GM12878 (cell line): ENCODE results near the gene TXNDC17. TPM values are rescaled to one million over a fixed set of nuclear protein-coding genes. Genes with fewer than 3 reads are reported as not detected.
A peak's percentile ranks its signal among the peaks of the same experiment; 100 is the strongest.

Source experiments
- ATAC-seq: fragments of 200-7000 bp; cut with Tn5 transposase; 3 replicates; pipeline ENCODE4 v1.9.1; 2020; ENCODE audit warnings: mild to moderate bottlenecking, moderate library complexity
- BruUV-seq: library from RNA; stranded (reverse); fragments of 400-500 nt; replicated peaks from 2 replicates; lab custom pipeline; 2021; lab: Mats Ljungman, UMichigan
- CTCF ChIA-PET: fragments of 300-600 bp; sonication (Branson Sonifier 250); formaldehyde crosslinking; extraction: SDS; loops from one replicate; lab custom pipeline; 2021; ENCODE audit warnings: inconsistent platforms; lab: Yijun Ruan, JAX
- POLR2A ChIA-PET: fragments of 350-600 bp; formaldehyde crosslinking; extraction: SDS; loops from one replicate; lab custom pipeline; 2021; ENCODE audit warnings: inconsistent platforms; lab: Charles Lee
- RAD21 ChIA-PET: fragments of 300-600 bp; sonication (Branson Sonifier 250); formaldehyde crosslinking; loops from one replicate; lab custom pipeline; 2023; ENCODE audit warnings: antibody characterized with exemption; ENCODE audit not compliant: unreplicated experiment; lab: Charles Lee
- SMC1A ChIA-PET: fragments of 300-600 bp; sonication (Branson Sonifier 250); formaldehyde crosslinking; loops from one replicate; lab custom pipeline; 2023; ENCODE audit not compliant: unreplicated experiment, uncharacterized antibody; lab: Charles Lee
- DNase-seq: peaks from one replicate; pipeline ENCODE4 v3.0.0-alpha.2; 2011; ENCODE audit warnings: low read depth, low spot score
- FAIRE-seq: peaks from 3 replicates; lab custom pipeline; 2011; peaks lifted over from hg19 to GRCh38; lab: Jason Lieb, UNC
- H2AFZ ChIP-seq: 2 replicates; pipeline ENCODE4 v1.6.0; 2011; ENCODE audit warnings: low read depth, low read length, control low read depth; ENCODE audit not compliant: control insufficient read depth
- H3K27ac ChIP-seq: 2 replicates; pipeline ENCODE4 v1.5.1; 2011; ENCODE audit warnings: control low read depth; ENCODE audit not compliant: control insufficient read depth, insufficient read depth
- H3K27me3 ChIP-seq, 2 experiments: replicated peaks in 1 of 2; 2 replicates each; pipeline versions ENCODE4 v1.6.0 to v1.6.1; 2011; ENCODE audit warnings: low read length in 1 of 2; ENCODE audit not compliant: control insufficient read depth in 2 of 2, insufficient read depth in 2 of 2
- H3K36me3 ChIP-seq, 2 experiments: 2 replicates each; pipeline ENCODE4 v1.5.1; 2011; ENCODE audit warnings: low read length in 1 of 2; ENCODE audit not compliant: control insufficient read depth in 2 of 2, insufficient read depth in 2 of 2
- H3K4me1 ChIP-seq: 2 replicates; pipeline ENCODE4 v1.6.1; 2011; ENCODE audit warnings: mild to moderate bottlenecking, low read length, moderate library complexity, mixed read lengths; ENCODE audit not compliant: control insufficient read depth, insufficient read depth
- H3K4me2 ChIP-seq: 2 replicates; pipeline ENCODE4 v1.6.0; 2011; ENCODE audit warnings: control low read depth; ENCODE audit not compliant: control insufficient read depth, insufficient read depth
- H3K4me3 ChIP-seq: fragments of 200-600 bp; sonication (generic); 2 replicates; pipeline ENCODE4 v1.5.1; 2016
- H3K79me2 ChIP-seq: 2 replicates; pipeline ENCODE4 v1.6.0; 2011; ENCODE audit warnings: low read length; ENCODE audit not compliant: control insufficient read depth, insufficient read depth
- H3K9ac ChIP-seq: 2 replicates; pipeline ENCODE4 v1.8.0; 2011; ENCODE audit warnings: low read length, control low read depth, mixed read lengths; ENCODE audit not compliant: control insufficient read depth, insufficient read depth
- H3K9me3 ChIP-seq: replicated peaks from 3 replicates; pipeline ENCODE4 v1.5.1; 2011; ENCODE audit warnings: mild to moderate bottlenecking, low read length; ENCODE audit not compliant: control insufficient read depth, insufficient read depth
- H4K20me1 ChIP-seq: 2 replicates; pipeline ENCODE4 v1.6.0; 2011; ENCODE audit not compliant: control insufficient read depth, insufficient read depth
- FOXM1 ChIP-seq: IDR thresholded peaks from 2 replicates; pipeline ENCODE4 v1.6.1; 2012; ENCODE audit warnings: low read depth, mild to moderate bottlenecking, inconsistent platforms, low read length, moderate library complexity
- PAX8 ChIP-seq: fragments of 450-650 bp; IDR thresholded peaks from 2 replicates; pipeline ENCODE4 v1.6.1; 2017; ENCODE audit warnings: mild to moderate bottlenecking, moderate library complexity
- RBBP5 ChIP-seq: fragments of 200-600 bp; sonication (generic); conservative IDR thresholded peaks from 2 replicates; pipeline ENCODE4 v1.6.1; 2016
- SIN3A ChIP-seq: IDR thresholded peaks from 2 replicates; pipeline ENCODE4 v1.6.1; 2012; ENCODE audit warnings: low read depth, low read length, improper control_type of control experiment
- SPI1 ChIP-seq: IDR thresholded peaks from 2 replicates; pipeline ENCODE4 v1.6.1; 2011; ENCODE audit warnings: low read depth, mild to moderate bottlenecking, low read length, moderate library complexity, borderline replicate concordance; ENCODE audit not compliant: insufficient read depth
- WGBS: methylation state at CpG from one replicate; pipeline ENCODE4 v1.1.6; 2016; ENCODE audit warnings: low lambda C conversion rate; ENCODE audit not compliant: insufficient replicate concordance, insufficient coverage; ENCODE audit errors: missing lambda C conversion rate; 5-methylcytosine and 5-hydroxymethylcytosine counted together
- in situ Hi-C: fragments of 300-500 bp; cut with MboI; formaldehyde crosslinking; loops from 9 replicates; pipeline ENCODE4 v1.14.3; 2018; ENCODE audit warnings: mixed read lengths
- intact Hi-C: fragments of 100-400 bp; cut with micrococcal nuclease; formaldehyde crosslinking; loops from one replicate; pipeline ENCODE4 v1.14.2; 2022; ENCODE audit not compliant: unreplicated experiment
- polyA plus RNA-seq, 11 experiments: library from polyadenylated mRNA; depleted of rRNA in 4 of 11; unstranded in 6 of 11; stranded (reverse) in 5 of 11; fragments of >200 nt; fragmentation: Nextera tagmentation in 4 of 11; fragmentation: Illumina TruSeq in 1 of 11; extraction: Ambion mirVana in 4 of 11; extraction: Trizol in 1 of 11; gene quantifications; 1 replicate in 1 of 11; 2 replicates in 10 of 11; pipeline versions ENCODE4 v1.2.1 to v1.2.3, GENCODE V29; 2011 to 2016; ENCODE audit warnings: inconsistent platforms in 2 of 11, missing spikeins in 2 of 11, low read depth in 1 of 11
- total RNA-seq, 4 experiments: library from RNA; depleted of rRNA in 3 of 4; stranded (reverse); fragments of >200 nt in 3 of 4; fragmentation: Illumina TruSeq in 1 of 4; extraction: Trizol in 1 of 4; gene quantifications; 2 replicates each; pipeline versions ENCODE4 v1.2.1 to v1.2.3, GENCODE V29; 2013 to 2021
- TF ChIP-seq, protein P1 (sequence below): fragments of 450-650 bp; IDR thresholded peaks from 2 replicates; pipeline ENCODE4 v1.6.1; 2017; ENCODE audit warnings: mild to moderate bottlenecking, moderate library complexity
- TF ChIP-seq, protein P2 (sequence below): fragments of 450-650 bp; IDR thresholded peaks from 2 replicates; pipeline ENCODE4 v1.6.1; 2017; ENCODE audit warnings: low read depth, mild to moderate bottlenecking, moderate library complexity
- TF ChIP-seq, protein P3 (sequence below): fragments of 450-650 bp; IDR thresholded peaks from 2 replicates; pipeline ENCODE4 v1.6.1; 2017; ENCODE audit warnings: mild to moderate bottlenecking

The TXNDC17 gene
- total and polyA plus RNA-seq, 10 of the 15 experiments (the other 5 are each of a cell fraction or from before 2014, with no cell fraction given) = 124 to 957 (median 216) TPM

DNA sequence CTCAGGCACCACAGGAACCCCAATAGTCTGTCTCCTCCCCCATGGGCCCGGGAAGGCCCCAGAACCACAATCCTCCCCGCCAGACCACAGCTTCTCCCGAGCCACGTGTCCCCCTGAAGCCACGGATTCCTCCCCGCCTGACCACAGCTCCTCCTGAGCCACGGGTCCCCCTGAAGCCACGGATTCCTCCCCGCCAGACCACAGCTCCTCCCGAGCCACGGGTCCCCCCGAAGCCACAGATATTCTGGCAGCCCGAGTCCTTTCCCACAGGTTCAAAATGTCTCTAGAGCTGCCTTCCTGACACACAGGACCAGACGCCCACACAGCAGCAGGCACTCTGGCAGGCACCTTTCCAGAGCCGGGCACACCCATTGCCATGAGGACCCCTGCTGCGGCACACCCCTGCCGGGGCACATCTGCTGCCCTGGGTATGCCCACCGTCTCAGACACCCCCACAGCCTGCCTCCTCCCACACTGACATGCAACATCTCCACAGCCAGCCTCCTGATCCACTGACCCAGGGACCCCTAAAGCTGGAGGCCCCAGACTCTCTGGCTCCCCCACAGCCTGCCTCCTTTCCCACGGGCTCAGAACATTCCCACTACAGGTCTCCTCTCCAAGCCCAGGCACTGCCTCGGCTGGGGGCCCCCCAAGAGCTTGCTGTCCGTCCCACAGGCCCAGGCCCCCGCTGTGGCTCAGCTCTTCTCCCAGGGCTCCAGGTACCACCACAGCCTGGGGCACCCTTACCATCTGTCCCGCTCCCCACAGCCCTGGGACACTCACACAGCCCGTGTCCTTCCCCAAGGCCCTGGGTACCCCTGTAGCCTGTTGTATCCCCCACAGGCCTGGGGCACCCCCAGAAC is 2.6 kb upstream of the TXNDC17 start (continued):
- TF ChIP-seq, protein P1, sequence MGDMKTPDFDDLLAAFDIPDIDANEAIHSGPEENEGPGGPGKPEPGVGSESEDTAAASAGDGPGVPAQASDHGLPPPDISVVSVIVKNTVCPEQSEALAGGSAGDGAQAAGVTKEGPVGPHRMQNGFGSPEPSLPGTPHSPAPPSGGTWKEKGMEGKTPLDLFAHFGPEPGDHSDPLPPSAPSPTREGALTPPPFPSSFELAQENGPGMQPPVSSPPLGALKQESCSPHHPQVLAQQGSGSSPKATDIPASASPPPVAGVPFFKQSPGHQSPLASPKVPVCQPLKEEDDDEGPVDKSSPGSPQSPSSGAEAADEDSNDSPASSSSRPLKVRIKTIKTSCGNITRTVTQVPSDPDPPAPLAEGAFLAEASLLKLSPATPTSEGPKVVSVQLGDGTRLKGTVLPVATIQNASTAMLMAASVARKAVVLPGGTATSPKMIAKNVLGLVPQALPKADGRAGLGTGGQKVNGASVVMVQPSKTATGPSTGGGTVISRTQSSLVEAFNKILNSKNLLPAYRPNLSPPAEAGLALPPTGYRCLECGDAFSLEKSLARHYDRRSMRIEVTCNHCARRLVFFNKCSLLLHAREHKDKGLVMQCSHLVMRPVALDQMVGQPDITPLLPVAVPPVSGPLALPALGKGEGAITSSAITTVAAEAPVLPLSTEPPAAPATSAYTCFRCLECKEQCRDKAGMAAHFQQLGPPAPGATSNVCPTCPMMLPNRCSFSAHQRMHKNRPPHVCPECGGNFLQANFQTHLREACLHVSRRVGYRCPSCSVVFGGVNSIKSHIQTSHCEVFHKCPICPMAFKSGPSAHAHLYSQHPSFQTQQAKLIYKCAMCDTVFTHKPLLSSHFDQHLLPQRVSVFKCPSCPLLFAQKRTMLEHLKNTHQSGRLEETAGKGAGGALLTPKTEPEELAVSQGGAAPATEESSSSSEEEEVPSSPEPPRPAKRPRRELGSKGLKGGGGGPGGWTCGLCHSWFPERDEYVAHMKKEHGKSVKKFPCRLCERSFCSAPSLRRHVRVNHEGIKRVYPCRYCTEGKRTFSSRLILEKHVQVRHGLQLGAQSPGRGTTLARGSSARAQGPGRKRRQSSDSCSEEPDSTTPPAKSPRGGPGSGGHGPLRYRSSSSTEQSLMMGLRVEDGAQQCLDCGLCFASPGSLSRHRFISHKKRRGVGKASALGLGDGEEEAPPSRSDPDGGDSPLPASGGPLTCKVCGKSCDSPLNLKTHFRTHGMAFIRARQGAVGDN = no peak
- no peak for TF ChIP-seq PAX8

DNA sequence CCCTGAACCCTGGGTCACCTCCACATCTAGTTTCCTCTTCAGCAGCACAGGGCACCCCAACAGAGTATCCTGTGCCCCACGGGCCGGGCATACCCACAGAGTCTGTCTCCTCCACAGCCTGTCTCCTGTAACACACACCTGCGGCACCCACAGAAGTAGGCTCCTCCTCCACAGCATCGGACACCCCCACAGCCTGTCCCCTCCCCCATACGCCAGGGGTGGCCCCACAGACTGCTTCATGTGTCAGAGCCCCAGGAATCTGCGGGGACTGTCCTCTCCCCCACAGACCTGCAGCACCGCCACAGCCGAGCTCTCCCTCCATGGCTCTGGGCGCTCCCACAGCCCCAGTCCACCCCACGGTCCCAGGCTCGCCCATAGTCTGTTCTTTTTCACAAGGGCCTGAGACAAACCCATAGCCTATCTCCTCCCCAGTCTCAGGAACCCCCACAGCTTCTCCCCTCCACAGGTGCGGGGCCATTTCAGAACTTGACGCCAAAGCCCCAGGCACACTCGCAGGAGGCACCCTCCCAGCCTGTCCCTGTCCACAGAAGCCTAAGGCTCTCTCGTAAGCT is 1.8 kb upstream of the TXNDC17 start:
- H3K9me3 ChIP-seq = no peaks in the 10 kb centered on the region
- peaks cover 11% of the 10 kb centered on the region; the same call in 1 of the 2 replicates for H3K4me1 ChIP-seq
- H3K9ac ChIP-seq = peak overlapping the region; percentile 84
- POLR2A ChIA-PET = interaction anchor here (0.8 to 1.4 kb wide), 3 partner anchors 11 to 52 kb away, joined by 3 to 4 read pairs (median 3); partner anchors contain the start of genes C17orf100 and MED31
- WGBS = 40% methylated on average over 15 of the region's 15 CpGs
- H3K4me2 ChIP-seq = peak overlapping the region; percentile 88
- no peak for DNase-seq
- RAD21 ChIA-PET = interaction anchor here (0.7 to 1.1 kb wide), 2 partner anchors 11 to 166 kb away, joined by 3 to 4 read pairs; no protein-coding TSS in a partner anchor
- H4K20me1 ChIP-seq = no peaks in the 10 kb centered on the region
- H3K79me2 ChIP-seq = peaks cover 33% of the 10 kb centered on the region
- BruUV-seq = no TSS peak
- SMC1A ChIA-PET = no interaction called here
- in situ Hi-C loops = no loop called here
- no peak for ATAC-seq
- H3K4me3 ChIP-seq = peak overlapping the region; percentile 87
- no peak overlapping the region for H2AFZ ChIP-seq
- CTCF ChIA-PET = interaction anchor here (0.5 to 1.5 kb wide), 2 partner anchors 10 to 817 kb away, joined by 3 to 5 read pairs; no protein-coding TSS in a partner anchor
- intact Hi-C loops = no loop called here
- H3K36me3 ChIP-seq = peaks cover 0 to 12% of the 10 kb centered on the region in 2 experiments; a peak in 1 of 4 replicates
- no peak for FAIRE-seq
- no peaks in the 10 kb centered on the region for H3K27me3 ChIP-seq
- no peak for TF ChIP-seq SIN3A
- TF ChIP-seq RBBP5 = no peak
- TF ChIP-seq SPI1 = no peak
- TF ChIP-seq, protein P2, sequence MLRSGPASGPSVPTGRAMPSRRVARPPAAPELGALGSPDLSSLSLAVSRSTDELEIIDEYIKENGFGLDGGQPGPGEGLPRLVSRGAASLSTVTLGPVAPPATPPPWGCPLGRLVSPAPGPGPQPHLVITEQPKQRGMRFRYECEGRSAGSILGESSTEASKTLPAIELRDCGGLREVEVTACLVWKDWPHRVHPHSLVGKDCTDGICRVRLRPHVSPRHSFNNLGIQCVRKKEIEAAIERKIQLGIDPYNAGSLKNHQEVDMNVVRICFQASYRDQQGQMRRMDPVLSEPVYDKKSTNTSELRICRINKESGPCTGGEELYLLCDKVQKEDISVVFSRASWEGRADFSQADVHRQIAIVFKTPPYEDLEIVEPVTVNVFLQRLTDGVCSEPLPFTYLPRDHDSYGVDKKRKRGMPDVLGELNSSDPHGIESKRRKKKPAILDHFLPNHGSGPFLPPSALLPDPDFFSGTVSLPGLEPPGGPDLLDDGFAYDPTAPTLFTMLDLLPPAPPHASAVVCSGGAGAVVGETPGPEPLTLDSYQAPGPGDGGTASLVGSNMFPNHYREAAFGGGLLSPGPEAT = no peak
- TF ChIP-seq, protein P3, sequence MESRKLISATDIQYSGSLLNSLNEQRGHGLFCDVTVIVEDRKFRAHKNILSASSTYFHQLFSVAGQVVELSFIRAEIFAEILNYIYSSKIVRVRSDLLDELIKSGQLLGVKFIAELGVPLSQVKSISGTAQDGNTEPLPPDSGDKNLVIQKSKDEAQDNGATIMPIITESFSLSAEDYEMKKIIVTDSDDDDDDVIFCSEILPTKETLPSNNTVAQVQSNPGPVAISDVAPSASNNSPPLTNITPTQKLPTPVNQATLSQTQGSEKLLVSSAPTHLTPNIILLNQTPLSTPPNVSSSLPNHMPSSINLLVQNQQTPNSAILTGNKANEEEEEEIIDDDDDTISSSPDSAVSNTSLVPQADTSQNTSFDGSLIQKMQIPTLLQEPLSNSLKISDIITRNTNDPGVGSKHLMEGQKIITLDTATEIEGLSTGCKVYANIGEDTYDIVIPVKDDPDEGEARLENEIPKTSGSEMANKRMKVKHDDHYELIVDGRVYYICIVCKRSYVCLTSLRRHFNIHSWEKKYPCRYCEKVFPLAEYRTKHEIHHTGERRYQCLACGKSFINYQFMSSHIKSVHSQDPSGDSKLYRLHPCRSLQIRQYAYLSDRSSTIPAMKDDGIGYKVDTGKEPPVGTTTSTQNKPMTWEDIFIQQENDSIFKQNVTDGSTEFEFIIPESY = no peak
- TF ChIP-seq FOXM1 = no peak
- H3K27ac ChIP-seq = peak overlapping the region; percentile 83
